Renal pelvis (tissue), 4 donors: Measurements from ENCODE around the gene DLG3. TPM values are rescaled to one million over a fixed set of nuclear protein-coding genes. Genes with fewer than 3 reads are reported as not detected.

Experiments used
- DNase-seq: peaks from one replicate; pipeline ENCODE4 v3.0.0-alpha.2; 2013
- polyA plus RNA-seq, 3 donors: library from polyadenylated mRNA; unstranded; fragments of 120-200 nt; gene quantifications; one replicate each; pipeline ENCODE4 v1.2.1, GENCODE V29; 2013; ENCODE audit not compliant: insufficient read length in 3 of 3

Gene DLG3
- polyA plus RNA-seq, 3 donors: 39.3 to 49.1 (median 39.5) TPM

- DNase-seq: peak; percentile 79
These were observed 10.2 kb upstream of the DLG3 start for GRCh38 chrX:70434352-70434866.

GRCh38 chrX:70434914-70435586, 9.6 kb upstream of the DLG3 start:
- no peak for DNase-seq

- DNase-seq: no peak
These were observed 8.3 kb upstream of the DLG3 start for GRCh38 chrX:70436343-70436742.

GRCh38 chrX:70437011-70437410, 7.6 kb upstream of the DLG3 start:
- no peak for DNase-seq

- no peak for DNase-seq
These were observed 6.5 kb upstream of the DLG3 start for GRCh38 chrX:70437921-70438665.

- no peak for DNase-seq
These were observed 5.6 kb upstream of the DLG3 start for GRCh38 chrX:70439016-70439415.

- no peak for DNase-seq
These were observed 2.4 kb upstream of the DLG3 start for GRCh38 chrX:70442224-70442623.

- no peak for DNase-seq
These were observed 466 bp downstream of the DLG3 start for GRCh38 chrX:70444946-70445656.

GRCh38 chrX:70445951-70446350, 1.3 kb downstream of the DLG3 start:
- no peak for DNase-seq

GRCh38 chrX:70446380-70447350, 2.0 kb downstream of the DLG3 start:
- DNase-seq: no peak

GRCh38 chrX:70449457-70449966, 4.9 kb downstream of the DLG3 start:
- DNase-seq: no peak

GRCh38 chrX:70452143-70452733, 7.6 kb downstream of the DLG3 start:
- no peak for DNase-seq

GRCh38 chrX:70453024-70453618, 8.5 kb downstream of the DLG3 start:
- DNase-seq: no peak

- DNase-seq: peak; percentile 85
These were observed 10.1 kb downstream of the DLG3 start for GRCh38 chrX:70454441-70455365.

GRCh38 chrX:70455366-70456202, 10.9 kb downstream of the DLG3 start:
- DNase-seq: no peak

GRCh38 chrX:70456256-70456655, 11.6 kb downstream of the DLG3 start:
- no peak for DNase-seq

GRCh38 chrX:70461026-70461425, 16.4 kb downstream of the DLG3 start:
- no peak for DNase-seq

- DNase-seq: no peak
These were observed 19.4 kb downstream of the DLG3 start for GRCh38 chrX:70464051-70464450.
